HuH-7.5 (cell line): ENCODE measurements around the gene FOXA2.
A peak's percentile ranks its signal among the peaks of the same experiment; 100 is the strongest.
"Not testable (repeated sequence)": the region's sequence is repeated elsewhere in the genome, so short reads cannot be mapped to it uniquely, and the experiment has no call there.

Source experiments
- DNase-seq: peaks from one replicate; pipeline ENCODE4 v3.0.0; 2011; ENCODE audit warnings: low spot score

FOXA2 gene

DNA sequence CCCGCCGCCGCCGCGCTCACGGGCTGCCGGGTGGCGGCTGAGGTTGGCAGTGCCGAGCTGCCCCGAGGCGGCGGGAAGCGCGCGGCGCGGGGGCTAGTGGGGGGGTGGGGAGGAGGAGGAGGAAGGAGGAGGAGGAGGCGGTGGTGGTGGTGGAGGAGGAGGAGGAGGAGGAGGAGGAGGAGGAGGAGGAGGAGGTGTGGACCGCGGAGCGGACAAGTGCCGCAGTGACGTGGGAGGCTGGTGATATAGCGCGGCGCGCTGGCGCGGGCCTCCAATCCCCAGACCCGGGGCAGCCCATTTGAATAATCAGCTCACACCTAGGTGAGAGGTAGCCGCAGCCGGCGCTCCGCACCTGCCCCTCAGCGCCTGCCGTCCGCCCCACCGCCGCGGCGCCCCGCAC is at the start of gene FOXA2:
Gene FOXA2, minus strand, starts transcription at position 51 of the 400 bp plus-strand sequence. CDS start 294 bp downstream, outside the sequence.
- peak; percentile 98 for DNase-seq

GRCh38 chr20:22630701-22631100 is 46.3 kb upstream of the FOXA2 start:
- no peak for DNase-seq

DNA sequence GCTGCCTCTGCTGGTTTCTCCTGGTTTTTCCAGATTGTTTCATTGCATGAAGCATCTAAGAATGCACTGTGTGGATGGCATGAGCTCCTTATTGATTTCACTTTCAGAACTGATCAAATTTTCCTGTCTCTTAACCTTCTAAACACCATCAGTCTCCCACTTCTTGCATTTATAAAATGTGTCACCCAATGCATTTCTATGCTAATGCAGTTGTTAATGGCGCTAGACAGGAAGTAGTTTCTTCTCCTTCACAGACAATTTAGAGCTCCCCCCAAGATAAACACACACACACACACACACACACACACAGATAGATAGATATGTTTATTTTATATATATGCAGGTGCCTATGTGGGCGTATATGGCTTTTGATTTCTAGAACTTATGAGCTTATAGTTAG is 45.6 kb upstream of the FOXA2 start:
- DNase-seq, result no peak

- no peak for DNase-seq
Measured at GRCh38 chr20:22629447-22629846, 45.1 kb upstream of the FOXA2 start.

DNA sequence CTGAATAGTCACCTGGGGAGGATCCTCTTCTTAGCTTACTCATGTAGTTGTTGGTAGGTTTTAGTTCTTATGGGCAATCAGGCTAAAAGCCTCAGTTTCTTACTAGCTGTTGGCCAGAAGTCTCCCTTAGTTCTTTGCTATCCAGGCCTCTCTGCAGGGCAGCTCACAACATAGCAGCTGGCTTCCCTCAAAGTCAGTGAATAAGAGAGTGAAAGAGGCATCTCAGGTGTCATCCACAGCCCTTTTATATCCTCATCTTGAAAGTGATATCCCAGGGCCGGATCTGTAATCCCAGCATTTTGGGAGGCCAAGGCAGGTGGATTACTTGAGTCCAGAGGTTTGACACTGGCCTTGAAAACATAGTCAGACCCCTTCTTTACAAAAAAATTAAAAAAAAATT is 42.1 kb upstream of the FOXA2 start:
- DNase-seq, result no peak

- DNase-seq, result no peak
Measured at GRCh38 chr20:22623211-22623610, 38.8 kb upstream of the FOXA2 start.

- DNase-seq, result no peak
Measured at GRCh38 chr20:22620342-22620741, 36.0 kb upstream of the FOXA2 start.

GRCh38 chr20:22619806-22620205 is 35.4 kb upstream of the FOXA2 start:
- no peak for DNase-seq

- DNase-seq, result no peak
Measured at GRCh38 chr20:22619272-22619671, 34.9 kb upstream of the FOXA2 start.

- peak; percentile 33 for DNase-seq
Measured at GRCh38 chr20:22617160-22617559, 32.8 kb upstream of the FOXA2 start.

DNA sequence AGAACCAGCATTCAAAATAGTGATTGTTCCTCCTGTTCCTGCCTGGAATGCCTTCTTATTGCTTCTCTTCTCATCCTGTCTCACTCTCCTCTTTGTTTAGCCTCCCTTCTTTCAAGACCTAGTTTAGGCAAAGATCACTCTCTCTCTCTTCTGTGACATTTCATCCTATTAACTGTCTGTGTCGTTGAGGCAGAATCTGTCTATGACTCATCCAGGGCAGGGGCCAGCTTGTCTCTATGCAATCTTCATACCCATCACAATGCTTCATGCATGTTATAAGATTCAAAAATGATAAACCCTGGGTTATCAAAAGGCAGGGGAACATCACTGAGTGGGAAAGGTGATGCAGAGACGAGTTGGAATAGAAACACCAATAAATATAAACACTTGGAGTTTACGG is 32.2 kb upstream of the FOXA2 start:
- DNase-seq, result no peak

GRCh38 chr20:22615425-22615824 is 31.1 kb upstream of the FOXA2 start:
- no peak for DNase-seq

DNA sequence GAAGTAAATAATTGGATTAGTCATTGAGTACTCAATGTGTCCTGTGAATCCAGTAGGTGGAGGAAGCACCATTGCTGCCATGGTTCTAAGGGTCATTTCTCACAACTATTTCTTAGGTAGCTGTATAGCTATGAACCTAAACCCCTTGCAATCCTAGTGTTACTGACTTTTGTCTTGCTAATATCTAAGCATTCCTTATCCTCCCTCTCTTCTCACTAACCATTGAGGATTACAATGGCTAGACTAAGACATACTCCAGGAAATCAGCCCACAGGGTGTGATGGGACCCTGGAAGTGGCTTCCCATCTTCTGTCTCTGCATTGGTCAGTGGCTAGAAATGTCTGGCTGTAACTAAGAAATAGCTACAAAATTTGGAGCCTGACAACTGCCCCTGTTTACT is 27.3 kb upstream of the FOXA2 start:
- no peak for DNase-seq

GRCh38 chr20:22607695-22608094 is 23.3 kb upstream of the FOXA2 start:
- DNase-seq, result no peak

- DNase-seq, result no peak
Measured at GRCh38 chr20:22604815-22605214, 20.4 kb upstream of the FOXA2 start.

- no peak for DNase-seq
Measured at GRCh38 chr20:22601361-22602141, 17.2 kb upstream of the FOXA2 start.

GRCh38 chr20:22599258-22599657 is 14.9 kb upstream of the FOXA2 start:
- DNase-seq, result not testable (repeated sequence)

GRCh38 chr20:22597303-22597702 is 12.9 kb upstream of the FOXA2 start:
- no peak for DNase-seq

DNA sequence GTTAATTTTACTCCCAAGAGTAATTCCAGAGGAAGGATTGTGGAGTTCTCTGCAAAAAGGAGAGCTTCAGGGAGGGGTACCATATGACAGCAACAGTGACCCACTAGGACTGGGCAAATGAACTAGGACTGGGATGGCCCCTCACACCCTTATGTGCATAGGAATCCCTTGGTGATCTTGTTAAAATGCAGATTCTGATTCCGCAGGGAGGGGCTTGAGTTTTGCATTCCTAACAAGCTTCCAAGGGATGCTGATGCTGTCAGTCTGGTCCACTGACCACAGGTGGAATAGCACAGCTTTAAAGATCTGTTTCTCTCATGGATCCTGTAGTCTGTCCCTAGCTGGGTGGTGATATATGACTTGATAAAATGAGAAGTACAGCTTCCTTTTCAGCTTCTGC is 6.3 kb upstream of the FOXA2 start:
- DNase-seq, result no peak

DNA sequence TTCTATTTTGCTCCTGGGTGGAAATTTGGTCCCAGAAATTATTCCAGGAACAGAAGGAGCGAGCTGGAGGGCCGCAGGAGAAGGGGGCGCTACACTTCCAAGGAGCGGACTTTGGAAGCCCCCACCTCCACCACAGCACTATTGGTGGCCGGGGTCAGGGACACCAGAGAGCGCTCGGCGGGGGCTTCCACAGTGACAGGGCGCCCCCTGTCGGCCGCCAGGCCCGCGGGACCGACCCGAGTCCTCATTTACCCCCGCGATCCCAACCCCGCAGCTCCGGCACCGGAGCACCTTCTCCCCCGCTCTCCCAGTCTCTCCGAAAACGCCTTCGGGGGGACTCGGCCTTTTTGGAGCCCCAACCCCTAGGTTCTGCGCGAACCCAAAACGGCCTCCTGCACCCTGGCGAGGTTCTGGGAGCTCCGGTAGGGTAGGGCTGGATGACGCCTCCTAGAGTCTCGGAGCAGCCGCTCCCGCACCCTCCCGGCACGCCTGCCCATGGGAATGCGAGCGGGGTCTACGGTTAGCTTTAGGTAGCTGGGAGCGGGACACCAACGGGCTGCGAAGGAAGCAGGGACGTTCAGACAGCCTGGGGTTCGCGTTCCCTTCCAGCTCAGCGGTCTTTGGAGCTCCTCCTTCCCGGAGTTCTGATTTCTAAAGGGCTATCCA is 2.4 kb upstream of the FOXA2 start:
- peak; percentile 94 for DNase-seq

DNA sequence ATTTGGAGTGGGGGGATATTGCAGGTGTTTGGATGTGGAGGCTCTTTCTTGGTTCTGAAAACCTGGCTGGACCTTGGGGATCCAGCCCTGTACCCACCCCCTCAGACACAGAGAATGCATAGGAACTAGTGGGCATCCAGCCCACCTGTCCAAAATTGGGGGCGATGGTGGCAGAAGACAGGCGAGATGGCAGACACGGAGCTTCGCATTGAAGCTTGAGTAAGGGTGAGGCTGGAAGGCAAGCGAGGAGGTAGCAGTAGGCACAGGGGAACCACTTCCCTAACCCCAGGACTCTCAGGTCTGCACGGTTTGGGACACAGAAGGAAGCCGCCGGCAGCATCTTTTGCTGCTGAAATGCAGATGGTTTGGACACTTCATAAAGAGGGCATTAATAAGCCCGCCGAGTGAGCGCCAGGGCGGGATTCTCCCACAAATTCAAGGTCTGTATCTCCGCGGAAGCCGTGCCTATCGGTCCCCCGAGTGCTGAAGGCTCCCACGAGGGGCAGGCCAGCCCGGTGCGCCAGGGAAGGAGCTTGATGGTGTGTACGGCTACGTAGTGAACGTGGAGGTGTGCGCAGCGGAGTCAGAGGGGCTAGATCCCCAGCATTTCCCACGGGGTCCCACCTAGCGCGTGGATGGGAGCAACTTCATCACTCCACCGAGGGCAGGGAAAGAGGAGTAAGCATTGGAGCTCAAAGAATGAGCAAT is 1.6 kb upstream of the FOXA2 start:
- DNase-seq, result no peak

DNA sequence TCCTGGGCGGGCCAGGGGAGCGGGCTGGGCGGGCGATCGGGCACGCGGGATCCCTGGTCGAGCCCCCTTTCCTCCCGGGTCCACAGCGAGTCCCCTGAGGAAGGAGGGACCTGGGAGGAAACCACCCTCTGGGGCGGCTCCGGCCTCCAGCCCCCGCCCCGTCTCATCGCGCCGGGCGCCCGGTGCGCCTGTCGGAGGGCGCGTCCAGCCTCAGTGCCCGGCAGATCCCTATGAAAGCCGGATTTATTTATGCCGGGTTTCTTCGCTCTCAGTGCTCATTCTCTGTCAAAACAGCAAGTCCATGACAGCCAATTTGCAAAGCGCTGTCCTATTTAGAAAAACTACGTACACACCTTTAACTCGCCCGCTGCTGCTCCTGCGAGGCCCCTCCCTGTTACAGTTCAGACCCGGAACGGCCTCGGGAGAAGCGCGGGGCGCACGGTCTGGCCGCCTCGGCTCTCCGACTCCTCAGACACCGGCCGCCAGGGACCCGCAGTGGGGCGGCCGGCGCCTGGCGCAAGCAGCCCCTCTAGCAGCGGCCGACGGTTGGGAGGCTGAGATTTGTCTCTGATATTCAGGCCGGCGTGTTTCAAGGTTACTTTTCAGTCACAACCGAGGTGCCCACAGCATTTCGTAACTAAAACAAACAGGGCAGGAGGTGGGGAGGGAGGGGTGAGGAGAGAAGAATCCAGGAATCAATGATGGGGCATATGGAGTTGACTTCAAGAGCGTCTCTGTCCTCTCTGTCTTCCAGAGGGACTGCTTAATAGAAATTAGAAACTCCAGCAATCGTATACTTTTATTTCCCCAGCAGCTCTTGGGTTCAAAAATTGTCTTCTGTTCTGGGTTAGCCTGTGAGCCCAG is 782 bp upstream of the FOXA2 start:
- peak; percentile 96 for DNase-seq
